ENCODE data around the gene PLEKHB1.

Gene PLEKHB1

GRCh38 chr11:73649206-73649605, 2.8 kb downstream of the PLEKHB1 start:
- intact Hi-C loops (cut with DNase I; ENCODE audit: low total_unique reads), result no loop called here
- no peak overlapping the region for H3K4me3 ChIP-seq
- no peak for DNase-seq
- no peak for TF ChIP-seq CTCF (IDR thresholded peaks at IDR 0.05)
- H3K9me3 ChIP-seq, result no peaks in the 10 kb centered on the region
- H3K4me1 ChIP-seq, result peaks cover 0 to 13% (median 5%) of the 10 kb centered on the region in 4 donors
- H3K36me3 ChIP-seq, result no peaks in the 10 kb centered on the region
- no peaks in the 10 kb centered on the region for H3K27me3 ChIP-seq
- no peak overlapping the region for H3K27ac ChIP-seq

GRCh38 chr11:73650400-73650799, 4.0 kb downstream of the PLEKHB1 start:
- H3K36me3 ChIP-seq, result peaks cover 0 to 4% (median 0%) of the 10 kb centered on the region in 3 donors
- peaks cover 0 to 13% (median 5%) of the 10 kb centered on the region in 4 donors for H3K4me1 ChIP-seq
- no peak for TF ChIP-seq CTCF (IDR thresholded peaks at IDR 0.05)
- H3K27me3 ChIP-seq, result no peaks in the 10 kb centered on the region
- H3K4me3 ChIP-seq, result no peak overlapping the region
- no peak overlapping the region for H3K27ac ChIP-seq
- no peaks in the 10 kb centered on the region for H3K9me3 ChIP-seq
- no peak for DNase-seq
- intact Hi-C loops (cut with DNase I; ENCODE audit: low total_unique reads), result no loop called here

- Histone ChIP-seq H3K4me1 (peaks cover 0 to 13% (median 5%) of the 10 kb centered on the region in 4 donors), H3K27me3 (no peaks in the 10 kb centered on the region), H3K4me3 (no peak overlapping the region), H3K9me3 (no peaks in the 10 kb centered on the region), H3K36me3 (peaks cover 0 to 10% (median 0%) of the 10 kb centered on the region in 3 donors), H3K27ac (no peak overlapping the region)
- DNase-seq, result no peak
- TF ChIP-seq CTCF (IDR thresholded peaks at IDR 0.05), result no peak
- intact Hi-C loops (cut with DNase I; ENCODE audit: low total_unique reads), result no loop called here
These were observed 4.9 kb downstream of the PLEKHB1 start for GRCh38 chr11:73651252-73651651.

GRCh38 chr11:73651661-73652045, 5.3 kb downstream of the PLEKHB1 start:
- Histone ChIP-seq H3K27me3 (no peaks in the 10 kb centered on the region), H3K36me3 (peaks cover 0 to 10% (median 0%) of the 10 kb centered on the region in 3 donors), H3K27ac (no peak overlapping the region), H3K4me1 (peaks cover 0 to 12% (median 5%) of the 10 kb centered on the region in 4 donors), H3K9me3 (no peaks in the 10 kb centered on the region), H3K4me3 (no peak overlapping the region)
- intact Hi-C loops (cut with DNase I; ENCODE audit: low total_unique reads), result no loop called here
- DNase-seq, result no peak
- TF ChIP-seq CTCF (IDR thresholded peaks at IDR 0.05), result no peak

- no peak for DNase-seq
- Histone ChIP-seq H3K9me3 (no peaks in the 10 kb centered on the region), H3K27ac (no peak overlapping the region), H3K4me1 (peaks cover 0 to 7% (median 3%) of the 10 kb centered on the region in 4 donors), H3K27me3 (no peaks in the 10 kb centered on the region), H3K4me3 (no peak overlapping the region), H3K36me3 (peaks cover 0 to 10% (median 0%) of the 10 kb centered on the region in 3 donors)
- no peak for TF ChIP-seq CTCF (IDR thresholded peaks at IDR 0.05)
- intact Hi-C loops (cut with DNase I; ENCODE audit: low total_unique reads), result no loop called here
These were observed 5.8 kb downstream of the PLEKHB1 start for GRCh38 chr11:73652046-73652730.
